T-helper 2 cell (primary cell): ENCODE measurements around the gene FEM1B.

ENCODE experiments used
- DNase-seq, 5 experiments: peaks; one replicate each; pipeline versions ENCODE4 v3.0.0 to v3.0.0-alpha.2; 2012 to 2022

The FEM1B gene

DNA sequence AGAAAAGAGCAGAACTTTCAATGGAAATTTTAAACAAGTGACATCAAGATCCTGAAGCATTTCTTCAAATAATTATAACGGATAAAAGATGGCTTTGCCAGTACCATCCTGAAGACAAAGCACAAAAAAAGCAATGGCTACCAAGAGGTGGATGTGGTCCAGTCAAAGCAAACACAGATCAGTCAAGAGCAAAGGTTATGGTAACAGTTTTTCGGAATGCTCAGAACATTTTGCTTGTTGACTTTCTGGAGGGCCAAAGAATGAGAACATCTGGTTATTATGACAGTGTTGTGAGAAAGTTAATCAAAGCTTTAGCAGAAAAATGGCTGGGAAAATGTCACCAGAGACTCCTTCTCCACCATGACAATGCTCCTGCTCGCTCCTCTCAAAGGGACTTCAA is 31.5 kb downstream of the FEM1B start:
- DNase-seq = no peak

DNA sequence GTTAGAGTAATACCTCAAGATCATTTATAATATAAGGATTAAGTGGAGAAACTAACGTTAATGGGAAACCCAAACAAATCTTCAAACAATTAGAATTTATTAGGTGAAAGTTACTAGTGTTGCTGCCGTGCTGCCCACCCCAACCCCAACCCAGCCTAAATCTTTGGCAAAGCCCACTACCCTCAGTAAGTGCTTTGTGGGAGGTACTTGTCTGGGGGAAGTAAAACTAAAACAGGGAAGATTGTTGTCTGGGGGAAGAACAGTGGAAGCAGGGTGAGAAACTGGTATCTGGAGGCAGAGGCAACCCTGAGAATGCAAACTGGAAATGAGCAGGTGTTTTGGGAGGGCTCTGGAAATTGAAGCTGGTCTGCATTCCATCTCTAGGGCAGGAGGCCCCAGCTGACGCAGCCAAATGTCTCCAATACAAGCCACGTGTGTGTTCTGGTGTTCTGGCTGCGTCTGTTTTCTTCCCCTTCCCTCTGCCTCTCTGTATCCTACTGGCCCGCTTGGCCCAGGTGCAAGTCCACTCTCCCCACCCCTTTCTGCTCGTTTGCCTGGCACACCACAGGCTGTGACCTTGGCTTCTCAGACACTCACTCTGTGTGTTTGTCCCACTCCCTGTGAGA is 32.7 kb downstream of the FEM1B start:
- no peak for DNase-seq

- DNase-seq = no peak
Observed at GRCh38 chr15:68310804-68311463, 33.4 kb downstream of the FEM1B start.

GRCh38 chr15:68311464-68311835 is 33.9 kb downstream of the FEM1B start:
- DNase-seq = no peak

- DNase-seq = no peak
Observed at GRCh38 chr15:68311859-68312557, 34.5 kb downstream of the FEM1B start.

- no peak for DNase-seq
Observed at GRCh38 chr15:68312701-68313204, 35.2 kb downstream of the FEM1B start.

DNA sequence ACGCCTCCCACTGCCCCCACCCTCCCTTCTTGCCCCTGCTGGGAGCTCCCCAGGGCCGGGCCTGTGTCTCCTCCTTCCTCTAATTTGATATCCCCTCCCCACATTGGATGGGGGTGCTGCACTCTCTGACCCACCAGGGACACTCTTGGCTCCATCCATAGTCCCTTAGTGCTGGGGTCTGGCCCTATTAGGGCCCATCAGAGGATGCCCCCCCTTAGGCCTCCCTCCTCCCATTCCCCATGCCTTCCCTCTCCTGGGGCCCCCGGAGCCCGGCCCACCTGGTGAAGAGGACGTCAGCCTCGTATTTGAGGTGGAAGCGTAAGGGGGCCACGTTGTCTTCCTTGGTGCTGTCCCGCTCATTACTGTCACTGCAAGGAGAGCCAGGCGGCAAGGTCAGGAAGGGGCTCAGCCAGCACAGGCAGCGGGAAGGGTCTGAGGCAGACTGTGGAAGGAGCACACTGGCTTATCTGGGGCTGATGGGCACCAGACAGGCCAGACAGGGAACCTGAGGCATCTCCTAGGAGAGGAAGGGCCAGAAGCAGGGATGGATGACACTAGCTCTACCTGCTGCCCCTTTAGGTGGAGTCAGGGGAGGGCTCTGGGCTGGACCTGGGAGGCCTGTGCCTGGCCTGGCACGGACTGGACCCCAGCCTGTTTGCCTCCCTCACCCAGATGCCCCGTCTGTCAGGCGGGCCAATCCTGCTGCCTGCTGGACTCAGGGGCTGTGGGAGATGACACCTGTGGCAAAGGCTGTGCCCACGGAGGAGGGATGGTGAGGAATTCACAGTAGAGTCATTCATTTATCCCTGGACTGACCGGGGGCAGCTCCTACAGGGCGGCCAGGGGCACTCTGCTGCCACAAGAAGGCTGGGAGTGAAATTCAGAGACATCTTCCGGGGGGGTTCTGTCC is 36.2 kb downstream of the FEM1B start:
- no peak for DNase-seq

- DNase-seq = no peak
Observed at GRCh38 chr15:68314563-68314962, 37.0 kb downstream of the FEM1B start.

DNA sequence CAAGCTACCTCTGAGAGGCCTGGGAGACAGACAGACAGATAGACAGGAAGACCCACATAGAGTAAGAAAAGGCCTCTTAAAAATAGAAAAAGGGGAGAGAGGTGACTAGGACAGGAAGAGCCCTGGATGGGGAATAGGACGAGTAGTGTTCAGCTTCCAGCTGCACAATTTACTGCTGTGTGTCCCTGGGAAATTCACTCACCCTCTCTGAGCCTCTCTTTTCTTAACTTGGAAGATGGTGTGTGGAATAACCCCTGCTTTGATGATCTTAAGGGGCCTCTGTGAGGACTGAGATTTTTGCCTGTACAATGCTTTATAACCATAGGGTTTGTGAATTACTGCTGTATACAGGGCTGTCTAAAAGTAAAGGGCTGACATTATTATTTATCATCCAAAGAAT is 37.5 kb downstream of the FEM1B start:
- DNase-seq = no peak

- DNase-seq = no peak
Observed at GRCh38 chr15:68315495-68316031, 38.0 kb downstream of the FEM1B start.

DNA sequence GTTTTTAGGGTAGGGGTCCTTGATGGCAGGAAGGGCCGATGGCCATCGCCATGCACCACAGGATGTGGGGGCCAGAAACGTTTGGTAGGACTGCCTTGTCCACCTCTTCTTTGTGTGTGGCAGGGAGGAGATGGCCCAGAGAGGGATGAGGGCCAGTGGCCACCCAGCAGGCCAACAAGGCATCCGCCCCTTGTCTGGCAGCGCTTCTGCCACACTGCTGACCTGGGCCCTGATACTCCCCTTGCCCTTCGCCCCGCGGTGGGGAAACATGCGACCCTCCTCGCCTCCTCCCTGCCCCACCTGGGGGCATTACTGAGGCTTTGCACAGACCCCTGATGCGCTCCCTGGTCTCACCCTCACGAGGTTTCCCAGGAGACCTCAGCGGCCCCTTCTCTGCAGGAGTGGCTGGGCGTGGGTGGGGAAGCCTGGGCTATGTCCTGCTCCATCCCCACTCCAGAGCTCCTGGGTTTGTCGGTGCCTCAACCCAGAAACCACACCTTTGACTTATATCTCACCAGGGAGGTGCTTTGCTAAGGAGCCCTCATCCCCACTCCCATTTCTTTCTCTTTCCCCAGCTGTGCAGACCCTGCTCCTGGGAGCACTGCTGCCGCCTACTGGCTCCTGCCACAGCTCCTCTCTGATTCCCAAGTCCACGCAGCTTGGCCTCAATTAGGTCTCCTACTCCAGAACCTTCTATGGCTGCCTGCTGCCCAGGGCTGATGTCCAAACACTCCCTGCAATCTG is 38.7 kb downstream of the FEM1B start:
- DNase-seq = no peak

GRCh38 chr15:68317281-68318007 is 39.9 kb downstream of the FEM1B start:
- no peak for DNase-seq

GRCh38 chr15:68318008-68318835 is 40.7 kb downstream of the FEM1B start:
- no peak for DNase-seq

DNA sequence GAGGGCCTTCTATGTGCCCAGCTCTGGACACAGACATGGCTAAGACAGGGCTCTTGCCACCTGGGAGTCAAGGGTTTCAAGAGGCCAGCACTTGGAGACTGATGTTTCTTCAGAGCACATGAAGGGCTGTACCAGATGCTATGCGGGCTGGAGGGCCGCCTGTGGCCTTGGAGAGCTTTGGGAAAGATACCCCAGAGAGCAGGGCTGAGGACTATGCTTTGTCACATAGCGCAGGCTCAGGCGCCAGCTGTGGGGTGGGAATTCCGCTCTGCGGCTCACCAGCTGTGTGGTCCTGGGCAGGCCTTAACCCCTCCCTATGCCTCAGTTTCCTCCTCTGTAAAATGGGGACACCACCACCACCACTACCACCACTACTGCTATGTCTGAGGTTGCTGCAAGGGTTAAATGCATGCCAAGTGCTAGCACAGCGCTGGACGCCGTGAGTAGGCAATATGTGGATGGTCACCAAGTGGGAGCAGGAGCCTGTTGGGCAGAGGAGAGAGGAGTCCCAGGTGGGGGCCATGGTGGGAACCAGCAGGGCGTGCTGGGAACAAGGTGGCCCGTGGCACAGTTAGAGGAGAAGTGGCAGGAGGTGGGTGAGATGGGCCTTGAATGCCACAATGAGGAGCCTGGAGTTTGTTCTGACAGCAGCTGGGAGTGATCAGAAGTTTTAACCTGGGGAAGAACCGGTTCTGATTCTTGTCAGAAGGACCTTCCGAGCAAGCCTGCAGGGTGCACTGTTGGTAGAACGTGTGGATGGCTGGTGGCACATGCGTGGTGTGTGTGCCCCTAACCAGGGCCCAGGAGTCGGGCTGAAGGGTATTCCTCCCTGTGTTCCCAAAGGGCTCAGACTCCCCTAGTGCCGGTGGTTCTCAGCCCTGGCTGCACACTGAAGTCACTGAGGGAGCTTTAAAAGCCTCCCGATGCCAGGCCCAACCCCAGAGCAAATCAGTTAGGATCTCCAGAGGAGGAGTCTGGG is 41.7 kb downstream of the FEM1B start:
- no peak for DNase-seq

- no peak for DNase-seq
Observed at GRCh38 chr15:68319997-68320396, 42.5 kb downstream of the FEM1B start.

DNA sequence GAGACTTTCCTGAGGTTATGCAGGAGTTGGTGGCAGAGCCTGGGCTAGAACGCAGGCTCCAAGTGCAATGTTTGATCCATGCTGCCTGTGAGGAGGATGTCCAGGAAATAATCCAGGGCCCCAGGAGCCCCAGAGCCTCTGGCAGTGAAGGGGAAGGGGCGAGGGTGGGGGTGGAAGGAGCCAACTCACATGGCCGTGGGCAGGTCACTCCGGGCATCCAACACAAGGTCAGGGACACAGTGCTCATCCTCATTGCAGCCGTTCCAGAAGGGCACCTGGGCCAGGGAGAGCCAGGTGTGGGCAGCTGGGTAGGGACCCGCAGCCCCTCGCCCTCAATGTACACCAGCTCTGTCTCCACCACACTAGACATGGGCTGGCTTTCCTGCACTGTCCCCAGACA is 43.7 kb downstream of the FEM1B start:
- no peak for DNase-seq

GRCh38 chr15:68322796-68323195 is 45.3 kb downstream of the FEM1B start:
- DNase-seq = no peak

GRCh38 chr15:68325726-68326125 is 48.2 kb downstream of the FEM1B start:
- DNase-seq = no peak
